A549 (cell line): ENCODE measurements around the gene MMP8. TPM values are rescaled to one million over a fixed set of nuclear protein-coding genes. Genes with fewer than 3 reads are reported as not detected.

Source experiments
- ATAC-seq, 2 experiments: fragments of 200-7000 bp in 1 of 2; fragments of >200 bp in 1 of 2; cut with Nextera tagmentation in 1 of 2; cut with Tn5 transposase in 1 of 2; 3 replicates each; pipeline versions ENCODE4 v1.8.0 to v1.9.1; 2018 to 2020; ENCODE audit warnings: mild to moderate bottlenecking in 1 of 2, moderate library complexity in 1 of 2
- CTCF ChIA-PET: fragments of 300-600 bp; sonication (Branson Sonifier 250); formaldehyde crosslinking; extraction: SDS; loops from one replicate; lab custom pipeline; 2021; ENCODE audit warnings: antibody characterized with exemption, inconsistent platforms; lab: Yijun Ruan, JAX
- POLR2A ChIA-PET: fragments of 350-600 bp; formaldehyde crosslinking; extraction: SDS; loops from one replicate; lab custom pipeline; 2021; ENCODE audit warnings: antibody characterized with exemption, inconsistent platforms; lab: Yijun Ruan, JAX
- DNase-seq, 2 experiments: peaks; one replicate each; pipeline versions ENCODE4 v3.0.0 to v3.0.0-alpha.2; 2011 to 2016; ENCODE audit warnings: low read depth in 1 of 2, low spot score in 1 of 2
- FAIRE-seq: peaks from 2 replicates; lab custom pipeline; 2011; peaks lifted over from hg19 to GRCh38; lab: Jason Lieb, UNC
- H3K27ac ChIP-seq, 2 experiments: fragments of >200 bp; sonication (Bioruptor Twin); formaldehyde crosslinking; 3 replicates each; pipeline ENCODE4 v1.5.1; 2016 to 2017
- H3K4me1 ChIP-seq: fragments of >200 bp; sonication (Bioruptor Twin); formaldehyde crosslinking; 3 replicates; pipeline ENCODE4 v1.6.1; 2016
- H3K4me2 ChIP-seq: fragments of >200 bp; sonication (Bioruptor Twin); formaldehyde crosslinking; 3 replicates; pipeline ENCODE4 v1.6.1; 2016
- H3K4me3 ChIP-seq: fragments of >200 bp; sonication (Bioruptor Twin); formaldehyde crosslinking; 3 replicates; pipeline ENCODE4 v1.5.1; 2016
- H3K9me3 ChIP-seq: fragments of >200 bp; sonication (Bioruptor Twin); formaldehyde crosslinking; 3 replicates; pipeline ENCODE4 v1.6.1; 2016
- CHD2 ChIP-seq: fragments of 150-350 bp; IDR thresholded peaks from 2 replicates; pipeline ENCODE4 v1.6.1; 2014; ENCODE audit warnings: low read length; ENCODE audit not compliant: partially characterized antibody
- CHD4 ChIP-seq: fragments of 200-600 bp; sonication (generic); IDR thresholded peaks from 2 replicates; pipeline ENCODE4 v1.6.1; 2016; ENCODE audit warnings: antibody characterized with exemption, mild to moderate bottlenecking, borderline replicate concordance
- EHF ChIP-seq: fragments of 250-450 bp; sonication (Bioruptor Pico); IDR thresholded peaks from 2 replicates; pipeline ENCODE4 v1.5.0; 2020; ENCODE audit warnings: mild to moderate bottlenecking
- EHMT2 ChIP-seq: fragments of 200-600 bp; sonication (generic); IDR thresholded peaks from 2 replicates; pipeline ENCODE4 v1.6.1; 2016; ENCODE audit warnings: antibody characterized with exemption, low read depth, mild to moderate bottlenecking, moderate library complexity
- ESRRA ChIP-seq: fragments of 150-350 bp; IDR thresholded peaks from 2 replicates; pipeline ENCODE4 v1.6.1; 2014; ENCODE audit warnings: mild to moderate bottlenecking, low read length, borderline replicate concordance
- FOXS1 ChIP-seq: fragments of 250-450 bp; sonication (Bioruptor Pico); IDR thresholded peaks from 2 replicates; pipeline ENCODE4 v1.5.0; 2020; ENCODE audit warnings: mild to moderate bottlenecking, moderate library complexity
- GATA3 ChIP-seq: IDR thresholded peaks from 2 replicates; pipeline ENCODE4 v1.6.1; 2012; ENCODE audit warnings: borderline replicate concordance
- HDAC2 ChIP-seq: fragments of 200-600 bp; sonication (generic); IDR thresholded peaks from 2 replicates; pipeline ENCODE4 v1.6.1; 2016
- HEYL ChIP-seq: fragments of 250-450 bp; sonication (Bioruptor Pico); IDR thresholded peaks from 2 replicates; pipeline ENCODE4 v1.8.0; 2021; ENCODE audit warnings: mild to moderate bottlenecking, moderate library complexity
- HOXA7 ChIP-seq: fragments of 250-450 bp; sonication (Bioruptor Pico); IDR thresholded peaks from 2 replicates; pipeline ENCODE4 v1.5.0; 2020; ENCODE audit warnings: mild to moderate bottlenecking, moderate library complexity
- HOXB5 ChIP-seq: fragments of 250-450 bp; sonication (Bioruptor Pico); IDR thresholded peaks from 2 replicates; pipeline ENCODE4 v1.5.0; 2020; ENCODE audit warnings: mild to moderate bottlenecking, moderate library complexity
- MAFK ChIP-seq: fragments of 450-650 bp; IDR thresholded peaks from 2 replicates; pipeline ENCODE4 v1.6.1; 2014; ENCODE audit not compliant: partially characterized antibody
- NPAS2 ChIP-seq: fragments of 250-450 bp; sonication (Bioruptor Pico); IDR thresholded peaks from 2 replicates; pipeline ENCODE4 v1.8.0; 2022; ENCODE audit warnings: mild to moderate bottlenecking, moderate library complexity, borderline replicate concordance
- PHF8 ChIP-seq: fragments of 200-600 bp; sonication (generic); IDR thresholded peaks from 2 replicates; pipeline ENCODE4 v1.6.1; 2016; ENCODE audit warnings: low read depth, mild to moderate bottlenecking, antibody characterized with exemption, moderate library complexity, borderline replicate concordance
- POLR2AphosphoS2 ChIP-seq: conservative IDR thresholded peaks from 2 replicates; pipeline ENCODE4 v1.6.1; 2012; ENCODE audit warnings: low read length, improper control_type of control experiment, inconsistent platforms
- RFX5 ChIP-seq: fragments of 450-650 bp; IDR thresholded peaks from 2 replicates; pipeline ENCODE4 v1.7.1; 2014; ENCODE audit warnings: antibody characterized with exemption, mild to moderate bottlenecking, moderate library complexity
- ZFP36 ChIP-seq: fragments of 450-650 bp; IDR thresholded peaks from 2 replicates; pipeline ENCODE4 v1.6.1; 2014; ENCODE audit warnings: borderline replicate concordance; ENCODE audit not compliant: partially characterized antibody
- WGBS: methylation state at CpG from one replicate; pipeline ENCODE4 v1.1.6; 2017; ENCODE audit errors: missing lambda C conversion rate; 5-methylcytosine and 5-hydroxymethylcytosine counted together
- polyA plus RNA-seq, 4 experiments: library from polyadenylated mRNA; depleted of rRNA in 3 of 4; stranded (reverse); fragments of >200 nt; fragmentation: RNase III in 1 of 4; extraction: RNeasy Plus Mini Kit Qiagen cat#74134 plus additional on column Dnase treatment in 1 of 4; gene quantifications; 2 replicates in 3 of 4; 3 replicates in 1 of 4; pipeline ENCODE4 v1.2.3, GENCODE V29; 2011 to 2017
- TF ChIP-seq, protein P1 (sequence below): fragments of 150-350 bp; IDR thresholded peaks from 2 replicates; pipeline ENCODE4 v1.6.1; 2014; ENCODE audit warnings: low read depth, mild to moderate bottlenecking, low read length
- TF ChIP-seq, protein P2 (sequence below): fragments of 250-450 bp; sonication (Bioruptor Pico); IDR thresholded peaks from 2 replicates; pipeline ENCODE4 v1.5.0; 2021; ENCODE audit warnings: mild to moderate bottlenecking, moderate library complexity, borderline replicate concordance
- TF ChIP-seq, protein P3 (sequence below): fragments of 450-650 bp; IDR thresholded peaks from 2 replicates; pipeline ENCODE4 v1.6.1; 2014; ENCODE audit warnings: antibody characterized with exemption
- TF ChIP-seq, protein P4 (sequence below): IDR thresholded peaks from 2 replicates; pipeline ENCODE4 v1.6.1; 2012; ENCODE audit warnings: low read depth, borderline replicate concordance

MMP8 gene
- polyA plus RNA-seq, 2 of the 4 experiments (the other 2 are of a cell fraction) = not detected

DNA sequence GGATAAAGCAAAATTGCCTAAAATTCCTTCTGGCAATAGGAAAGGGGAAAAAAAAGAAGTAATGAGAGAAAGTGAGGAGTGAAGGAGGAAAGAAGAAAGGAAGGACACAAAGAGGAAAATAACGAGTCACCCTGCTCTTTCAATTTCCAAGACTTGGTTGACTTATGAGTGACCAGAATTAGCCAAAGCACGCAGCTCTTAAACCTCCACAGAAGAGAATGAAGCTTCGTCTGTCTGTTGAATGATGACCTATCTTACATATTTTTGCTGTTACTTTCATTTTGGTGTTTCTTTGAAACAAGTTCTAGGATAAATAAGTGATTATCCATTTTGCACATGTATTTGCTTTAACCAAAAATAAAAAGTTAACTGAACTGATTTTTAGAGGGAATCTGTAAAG, 19.9 kb downstream of the MMP8 start:
- WGBS = 66% methylated on average over 3 of the region's 3 CpGs
- ATAC-seq (no peak), FAIRE-seq (no peak), DNase-seq (no peak)
- H3K4me1 ChIP-seq = no peaks in the 10 kb centered on the region
- no peak overlapping the region for H3K4me3 ChIP-seq
- POLR2A ChIA-PET = no interaction called here
- no peak overlapping the region for H3K4me2 ChIP-seq
- CTCF ChIA-PET = no interaction called here
- H3K27ac ChIP-seq = no peak overlapping the region
- TF ChIP-seq HOXA7 (CRISPR knock-in tag) (no peak), ESRRA (no peak), HOXB5 (CRISPR knock-in tag) (no peak), EHF (no peak), CHD4 (no peak)
- no peaks in the 10 kb centered on the region for H3K9me3 ChIP-seq

DNA sequence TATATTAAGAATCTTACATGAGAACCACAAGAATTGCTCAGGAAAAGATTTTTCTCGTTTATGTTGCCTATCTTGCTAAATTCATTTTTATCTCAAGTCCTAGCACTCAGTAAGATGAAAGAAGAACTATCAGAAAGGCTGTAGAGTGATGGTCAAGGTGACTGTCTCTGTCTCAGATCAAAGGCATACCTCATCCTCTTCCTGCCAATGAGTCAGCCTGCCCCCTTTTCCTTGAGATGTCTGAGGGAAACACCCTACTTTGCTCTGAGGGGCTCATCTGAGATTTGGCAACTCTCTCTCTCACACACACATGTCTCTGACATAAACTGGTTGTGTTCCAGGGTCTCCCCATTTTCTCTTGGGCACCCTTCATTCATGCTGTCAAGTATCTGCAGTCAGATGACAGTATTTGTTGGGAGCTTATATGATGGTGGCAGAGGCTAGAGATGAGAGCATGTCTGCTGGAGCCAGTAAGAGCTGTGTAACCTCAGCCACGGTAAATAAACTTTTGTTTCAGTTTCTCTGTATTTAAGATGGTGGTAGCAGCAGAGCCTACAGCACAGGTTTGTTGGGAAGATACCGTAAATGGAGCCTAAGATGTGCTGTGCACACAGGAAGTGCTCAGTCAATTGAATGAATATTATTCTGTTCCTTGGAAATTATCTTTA, 20.8 kb downstream of the MMP8 start:
- ATAC-seq = no peak
- H3K4me1 ChIP-seq = no peaks in the 10 kb centered on the region
- H3K4me2 ChIP-seq = no peak overlapping the region
- H3K9me3 ChIP-seq = no peaks in the 10 kb centered on the region
- CTCF ChIA-PET = interaction anchor here (0.6 kb wide), 1 partner anchor 9 kb away, joined by 3 read pairs; no protein-coding TSS in a partner anchor
- POLR2A ChIA-PET = no interaction called here
- WGBS = 50% methylated on average over 3 of the region's 3 CpGs
- no peak overlapping the region for H3K4me3 ChIP-seq
- DNase-seq = no peak
- FAIRE-seq = no peak
- H3K27ac ChIP-seq = no peak overlapping the region
- TF ChIP-seq, protein P1, sequence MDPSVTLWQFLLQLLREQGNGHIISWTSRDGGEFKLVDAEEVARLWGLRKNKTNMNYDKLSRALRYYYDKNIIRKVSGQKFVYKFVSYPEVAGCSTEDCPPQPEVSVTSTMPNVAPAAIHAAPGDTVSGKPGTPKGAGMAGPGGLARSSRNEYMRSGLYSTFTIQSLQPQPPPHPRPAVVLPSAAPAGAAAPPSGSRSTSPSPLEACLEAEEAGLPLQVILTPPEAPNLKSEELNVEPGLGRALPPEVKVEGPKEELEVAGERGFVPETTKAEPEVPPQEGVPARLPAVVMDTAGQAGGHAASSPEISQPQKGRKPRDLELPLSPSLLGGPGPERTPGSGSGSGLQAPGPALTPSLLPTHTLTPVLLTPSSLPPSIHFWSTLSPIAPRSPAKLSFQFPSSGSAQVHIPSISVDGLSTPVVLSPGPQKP = no peak
- no peak for TF ChIP-seq ESRRA
- TF ChIP-seq, protein P2, sequence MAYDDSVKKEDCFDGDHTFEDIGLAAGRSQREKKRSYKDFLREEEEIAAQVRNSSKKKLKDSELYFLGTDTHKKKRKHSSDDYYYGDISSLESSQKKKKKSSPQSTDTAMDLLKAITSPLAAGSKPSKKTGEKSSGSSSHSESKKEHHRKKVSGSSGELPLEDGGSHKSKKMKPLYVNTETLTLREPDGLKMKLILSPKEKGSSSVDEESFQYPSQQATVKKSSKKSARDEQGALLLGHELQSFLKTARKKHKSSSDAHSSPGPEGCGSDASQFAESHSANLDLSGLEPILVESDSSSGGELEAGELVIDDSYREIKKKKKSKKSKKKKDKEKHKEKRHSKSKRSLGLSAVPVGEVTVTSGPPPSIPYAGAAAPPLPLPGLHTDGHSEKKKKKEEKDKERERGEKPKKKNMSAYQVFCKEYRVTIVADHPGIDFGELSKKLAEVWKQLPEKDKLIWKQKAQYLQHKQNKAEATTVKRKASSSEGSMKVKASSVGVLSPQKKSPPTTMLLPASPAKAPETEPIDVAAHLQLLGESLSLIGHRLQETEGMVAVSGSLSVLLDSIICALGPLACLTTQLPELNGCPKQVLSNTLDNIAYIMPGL = no peak
- TF ChIP-seq FOXS1 (CRISPR knock-in tag) = no peak

DNA sequence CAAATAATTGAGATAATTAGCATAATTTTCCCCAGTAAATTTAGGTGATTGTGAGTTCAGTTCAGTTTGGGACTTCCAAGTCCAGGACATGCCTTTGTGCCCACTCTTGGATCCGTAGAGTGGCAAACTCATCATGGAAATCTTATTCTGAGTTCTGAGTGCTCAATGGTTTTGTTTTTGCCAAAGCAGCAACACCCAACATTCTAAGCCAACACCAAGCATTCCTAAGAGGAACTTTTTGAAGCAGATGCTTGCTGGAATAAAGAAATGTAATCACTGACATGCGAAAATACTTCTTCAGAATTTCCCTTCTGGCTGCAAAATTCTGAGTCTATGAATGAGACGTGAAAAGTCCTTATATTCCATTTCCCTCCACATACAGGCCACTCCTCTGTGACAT, 29.6 kb downstream of the MMP8 start:
- POLR2A ChIA-PET = no interaction called here
- H3K4me1 ChIP-seq = no peaks in the 10 kb centered on the region
- DNase-seq (no peak), ATAC-seq (no peak), FAIRE-seq (no peak)
- CTCF ChIA-PET = no interaction called here
- 83% methylated on average over 3 of the region's 3 CpGs for WGBS
- H3K27ac ChIP-seq = no peak overlapping the region
- no peak overlapping the region for H3K4me2 ChIP-seq
- TF ChIP-seq POLR2AphosphoS2 (no peak), EHMT2 (no peak), GATA3 (no peak)
- TF ChIP-seq, protein P3, sequence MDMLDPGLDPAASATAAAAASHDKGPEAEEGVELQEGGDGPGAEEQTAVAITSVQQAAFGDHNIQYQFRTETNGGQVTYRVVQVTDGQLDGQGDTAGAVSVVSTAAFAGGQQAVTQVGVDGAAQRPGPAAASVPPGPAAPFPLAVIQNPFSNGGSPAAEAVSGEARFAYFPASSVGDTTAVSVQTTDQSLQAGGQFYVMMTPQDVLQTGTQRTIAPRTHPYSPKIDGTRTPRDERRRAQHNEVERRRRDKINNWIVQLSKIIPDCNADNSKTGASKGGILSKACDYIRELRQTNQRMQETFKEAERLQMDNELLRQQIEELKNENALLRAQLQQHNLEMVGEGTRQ = no peak
- H3K4me3 ChIP-seq = no peak overlapping the region
- no peaks in the 10 kb centered on the region for H3K9me3 ChIP-seq

DNA sequence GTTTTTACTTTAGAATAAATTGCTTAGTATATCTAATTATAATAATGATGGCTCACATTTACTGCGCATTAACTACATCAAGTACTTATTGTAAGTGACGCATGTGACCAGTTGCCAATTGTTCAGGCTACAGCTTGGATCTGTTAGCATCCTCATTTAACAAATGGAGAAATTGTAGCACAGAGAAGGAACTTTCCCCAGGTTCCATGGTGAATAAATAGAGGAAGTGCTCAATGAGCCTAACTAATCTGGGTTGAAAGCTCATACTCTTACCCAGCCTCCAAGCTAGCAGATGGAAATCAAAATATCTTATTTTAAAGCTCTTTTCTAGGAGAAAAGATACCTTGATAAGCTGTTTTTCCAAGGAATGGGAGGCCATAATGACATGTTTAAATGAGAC, 39.0 kb downstream of the MMP8 start:
- no peak for ATAC-seq
- no peak overlapping the region for H3K4me2 ChIP-seq
- POLR2A ChIA-PET = no interaction called here

More for the DNA sequence above, 39.0 kb downstream of the MMP8 start:
- DNase-seq (no peak), FAIRE-seq (no peak)
- no peak for TF ChIP-seq HEYL (CRISPR knock-in tag)
- no peak for TF ChIP-seq CHD2
- TF ChIP-seq RFX5 = no peak
- TF ChIP-seq, protein P4, sequence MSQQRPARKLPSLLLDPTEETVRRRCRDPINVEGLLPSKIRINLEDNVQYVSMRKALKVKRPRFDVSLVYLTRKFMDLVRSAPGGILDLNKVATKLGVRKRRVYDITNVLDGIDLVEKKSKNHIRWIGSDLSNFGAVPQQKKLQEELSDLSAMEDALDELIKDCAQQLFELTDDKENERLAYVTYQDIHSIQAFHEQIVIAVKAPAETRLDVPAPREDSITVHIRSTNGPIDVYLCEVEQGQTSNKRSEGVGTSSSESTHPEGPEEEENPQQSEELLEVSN = no peak
- TF ChIP-seq EHF = no peak
- TF ChIP-seq NPAS2 (CRISPR knock-in tag) = no peak
- TF ChIP-seq GATA3 = no peak
- TF ChIP-seq PHF8 = no peak
- TF ChIP-seq, protein P3 = no peak
- no peak for TF ChIP-seq MAFK
- TF ChIP-seq ZFP36 = no peak
- TF ChIP-seq HDAC2 = no peak
- 83% methylated on average over 2 of the region's 2 CpGs for WGBS
- Histone ChIP-seq H3K4me3 (no peak overlapping the region), H3K9me3 (no peaks in the 10 kb centered on the region), H3K27ac (no peak overlapping the region), H3K4me1 (no peaks in the 10 kb centered on the region)
- CTCF ChIA-PET = interaction anchor here (1.5 kb wide), 1 partner anchor 20 kb away, joined by 4 read pairs; no protein-coding TSS in a partner anchor
